Liver (tissue), 9 donors: ENCODE results near the gene PPP3CA. TPM values are rescaled to one million over a fixed set of nuclear protein-coding genes. Genes with fewer than 3 reads are reported as not detected.

Source experiments
- DNase-seq: peaks from one replicate; pipeline ENCODE4 v3.0.0-alpha.2; 2017; ENCODE audit warnings: low spot score
- H3K27ac ChIP-seq, 2 donors: one replicate each; pipeline ENCODE4 v1.7.0; 2013; ENCODE audit warnings: inconsistent platforms in 2 of 2, low read length in 2 of 2, control low read depth in 1 of 2, low read depth in 1 of 2, mild to moderate bottlenecking in 1 of 2
- H3K27me3 ChIP-seq, 4 donors: one replicate each; pipeline versions ENCODE4 v1.6.1 to v1.7.0; 2013; ENCODE audit warnings: low read length in 3 of 4, inconsistent platforms in 1 of 4, mild to moderate bottlenecking in 1 of 4, moderate library complexity in 1 of 4; ENCODE audit not compliant: control insufficient read depth in 4 of 4, insufficient read depth in 4 of 4
- H3K36me3 ChIP-seq, 4 donors: one replicate each; pipeline versions ENCODE4 v1.6.1 to v1.7.0; 2013; ENCODE audit warnings: low read length in 3 of 4, mild to moderate bottlenecking in 3 of 4, low read depth in 1 of 4, moderate library complexity in 1 of 4; ENCODE audit not compliant: control insufficient read depth in 4 of 4, insufficient read depth in 3 of 4
- H3K4me1 ChIP-seq, 4 donors: one replicate each; pipeline versions ENCODE4 v1.6.1 to v1.7.0; 2013; ENCODE audit warnings: low read length in 3 of 4, mild to moderate bottlenecking in 3 of 4, moderate library complexity in 1 of 4; ENCODE audit not compliant: control insufficient read depth in 4 of 4, insufficient read depth in 4 of 4
- H3K4me3 ChIP-seq, 3 donors: one replicate each; pipeline versions ENCODE4 v1.6.1 to v1.7.0; 2013; ENCODE audit warnings: low read length in 3 of 3, control low read depth in 1 of 3, low read depth in 1 of 3, mild to moderate bottlenecking in 1 of 3
- H3K9ac ChIP-seq, 2 donors: one replicate each; pipeline ENCODE4 v1.7.0; 2013; ENCODE audit warnings: low read length in 2 of 2, mild to moderate bottlenecking in 2 of 2, moderate library complexity in 2 of 2, control low read depth in 1 of 2, low read depth in 1 of 2
- H3K9me3 ChIP-seq, 4 donors: one replicate each; pipeline versions ENCODE4 v1.6.1 to v1.7.0; 2013; ENCODE audit warnings: low read length in 3 of 4; ENCODE audit not compliant: control insufficient read depth in 4 of 4
- CTCF ChIP-seq: fragments of 150-350 bp; IDR thresholded peaks from 2 replicates; pipeline ENCODE4 v1.5.1; 2017; ENCODE audit warnings: improper control_type of control experiment, low read depth, low read length; ENCODE audit not compliant: missing input control
- EGR1 ChIP-seq, 2 donors: IDR thresholded peaks; 2 replicates each; pipeline ENCODE4 v1.6.1; 2016 to 2018; ENCODE audit warnings: antibody characterized with exemption in 2 of 2, low read depth in 2 of 2
- FOXA1 ChIP-seq: IDR thresholded peaks from 2 replicates; pipeline ENCODE4 v1.6.1; 2016; ENCODE audit warnings: antibody characterized with exemption
- HNF4A ChIP-seq, 2 donors: conservative IDR thresholded peaks; 2 replicates each; pipeline ENCODE4 v1.6.1; 2016; ENCODE audit warnings: antibody characterized with exemption in 2 of 2, mild to moderate bottlenecking in 2 of 2
- JUND ChIP-seq, 2 donors: IDR thresholded peaks; 2 replicates each; pipeline ENCODE4 v1.6.1; 2016; ENCODE audit warnings: antibody characterized with exemption in 2 of 2
- NR2F2 ChIP-seq: IDR thresholded peaks from 2 replicates; pipeline ENCODE4 v1.6.1; 2016; ENCODE audit warnings: antibody characterized with exemption
- RAD21 ChIP-seq, 2 donors: IDR thresholded peaks; 2 replicates each; pipeline ENCODE4 v1.6.1; 2016; ENCODE audit warnings: antibody characterized with exemption in 2 of 2, mild to moderate bottlenecking in 2 of 2
- REST ChIP-seq: IDR thresholded peaks from 2 replicates; pipeline ENCODE4 v1.6.1; 2016; ENCODE audit warnings: antibody characterized with exemption, mild to moderate bottlenecking
- RXRA ChIP-seq, 2 donors: IDR thresholded peaks; 2 replicates each; pipeline ENCODE4 v1.6.1; 2017 to 2018; ENCODE audit warnings: antibody characterized with exemption in 2 of 2, mild to moderate bottlenecking in 1 of 2
- TAF1 ChIP-seq: conservative IDR thresholded peaks from 2 replicates; pipeline ENCODE4 v1.6.1; 2016; ENCODE audit warnings: antibody characterized with exemption, mild to moderate bottlenecking
- YY1 ChIP-seq: IDR thresholded peaks from 2 replicates; pipeline ENCODE4 v1.6.1; 2016; ENCODE audit warnings: antibody characterized with exemption, mild to moderate bottlenecking
- WGBS: extraction: QIAGEN DNeasy Blood & Tissue Kit; methylation state at CpG from one replicate; pipeline ENCODE4 v1.1.7; 2013; 5-methylcytosine and 5-hydroxymethylcytosine counted together
- polyA plus RNA-seq, 2 donors: library from polyadenylated mRNA; stranded (reverse) in 1 of 2; unstranded in 1 of 2; fragments of 200-250 nt in 1 of 2; fragments of >200 nt in 1 of 2; fragmentation: Nextera tagmentation in 1 of 2; extraction: Ambion mirVana in 1 of 2; gene quantifications; one replicate each; pipeline versions ENCODE4 v1.2.1 to v1.2.3, GENCODE V29; 2013 to 2015
- total RNA-seq, 2 donors: library from RNA; depleted of rRNA; stranded (reverse); fragments of >200 nt; gene quantifications; one replicate each; pipeline ENCODE4 v1.2.3, GENCODE V29; 2014
- TF ChIP-seq, protein P1 (sequence below): IDR thresholded peaks from 2 replicates; pipeline ENCODE4 v1.6.1; 2016; ENCODE audit warnings: antibody characterized with exemption
- TF ChIP-seq, protein P2 (sequence below): IDR thresholded peaks from 2 replicates; pipeline ENCODE4 v1.6.1; 2016; ENCODE audit warnings: antibody characterized with exemption
- donor health status: healthy.
- donor health status: healthy.
- donor health status: healthy.
- donor health status: healthy.
- donor health status: healthy.

The PPP3CA gene
- total and polyA plus RNA-seq, 4 donors: 3.6 to 18.2 (median 14.2) TPM

DNA sequence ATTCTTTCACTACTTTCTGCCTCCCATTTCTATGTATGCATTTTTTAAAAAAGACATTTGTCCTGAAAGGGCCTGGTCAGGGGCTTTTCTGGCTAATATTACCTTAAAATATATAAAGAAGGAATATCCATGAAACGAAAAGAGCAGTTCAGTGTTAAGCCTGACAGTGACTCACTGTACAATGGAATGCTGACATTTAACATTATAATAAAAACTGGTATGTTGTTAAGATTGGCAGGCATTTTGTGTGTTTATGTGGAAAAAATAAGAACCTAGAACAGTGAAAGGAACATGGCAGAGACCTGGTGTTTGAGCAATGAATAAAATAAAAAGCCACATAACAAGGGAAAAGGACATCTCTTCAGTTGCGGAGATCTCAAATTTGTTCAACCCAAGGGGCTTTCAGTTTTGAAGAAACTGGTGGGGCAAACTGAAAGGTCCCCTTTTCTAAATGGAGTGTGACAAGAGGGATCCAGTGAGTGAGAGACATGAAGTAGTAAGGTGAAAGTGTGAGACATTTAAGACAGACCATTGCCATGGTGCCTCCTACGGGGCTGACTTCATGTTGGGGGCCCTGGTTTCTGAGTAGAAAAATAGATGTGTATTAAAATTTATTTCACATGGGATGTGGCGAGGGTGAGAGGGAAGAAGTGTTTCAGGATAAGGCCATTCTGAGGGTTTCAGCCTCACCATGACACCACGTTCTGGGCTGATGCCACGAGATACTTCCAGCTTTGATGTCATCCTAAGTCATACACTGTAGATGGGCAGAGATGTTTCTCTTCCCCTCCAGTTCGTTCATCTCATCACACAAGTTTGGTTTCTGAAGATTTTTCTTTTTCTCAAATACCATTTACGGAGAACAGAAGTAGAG lies 324.9 kb downstream of the PPP3CA start:
- no peak overlapping the region for H3K4me3 ChIP-seq
- H3K27me3 ChIP-seq: no peaks in the 10 kb centered on the region
- H3K36me3 ChIP-seq: peaks cover 0 to 7% (median 2%) of the 10 kb centered on the region in 4 donors
- DNase-seq: no peak
- H3K27ac ChIP-seq: no peak overlapping the region
- TF ChIP-seq EGR1 (IDR thresholded peaks at IDR 0.05; ENCODE audit: low read depth in 2 of 2) (no peak), HNF4A (conservative IDR thresholded peaks at IDR 0.05) (no peak)
- no peaks in the 10 kb centered on the region for H3K9me3 ChIP-seq
- WGBS: 97% methylated on average over 8 of the region's 8 CpGs
- no peaks in the 10 kb centered on the region for H3K4me1 ChIP-seq
- no peak overlapping the region for H3K9ac ChIP-seq

DNA sequence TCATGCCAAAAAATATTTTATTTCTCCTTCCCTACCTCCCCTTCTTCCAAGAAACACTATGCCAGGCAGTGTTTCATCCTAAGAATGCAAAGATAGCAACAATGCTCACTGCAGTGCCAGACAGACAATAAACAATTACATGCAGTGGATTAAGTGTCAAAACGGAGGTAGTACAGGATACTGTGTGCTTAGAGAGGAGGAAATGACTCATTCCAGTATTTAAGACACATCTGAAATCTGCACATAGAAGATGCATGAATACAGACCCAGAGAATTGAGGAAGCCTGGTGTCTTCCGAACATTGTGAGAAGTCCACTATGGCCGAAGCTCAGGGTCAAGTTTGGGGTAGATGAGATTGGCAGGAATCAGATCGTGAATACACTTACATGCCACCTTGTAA lies 326.4 kb downstream of the PPP3CA start:
- no peak for DNase-seq

DNA sequence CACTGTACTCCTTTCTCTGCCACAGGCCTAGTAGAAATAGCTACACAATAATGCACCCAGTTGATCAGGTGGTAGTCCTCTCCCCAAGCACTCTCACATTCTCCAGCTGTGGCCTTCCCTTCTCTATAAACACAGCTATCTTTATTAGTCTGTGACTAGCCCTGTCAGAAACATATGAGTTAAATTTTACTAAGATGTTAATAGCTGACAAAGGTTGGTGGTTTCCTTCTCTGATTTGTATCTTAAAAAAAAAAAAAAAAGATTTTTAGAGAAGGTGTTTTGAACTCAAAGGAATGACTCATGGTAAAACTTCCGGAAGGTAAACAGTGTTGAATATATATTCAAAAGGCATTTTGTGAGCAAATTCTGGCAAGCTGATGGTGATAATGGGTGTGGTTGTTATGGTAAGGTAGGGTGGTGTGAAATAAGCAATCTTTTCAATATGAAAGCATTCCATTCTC lies 327.4 kb downstream of the PPP3CA start:
- Histone ChIP-seq H3K27me3 (no peaks in the 10 kb centered on the region), H3K9ac (no peak overlapping the region), H3K9me3 (no peaks in the 10 kb centered on the region), H3K36me3 (peaks cover 0 to 3% (median under 1%) of the 10 kb centered on the region in 4 donors), H3K27ac (no peak overlapping the region), H3K4me3 (no peak overlapping the region), H3K4me1 (no peaks in the 10 kb centered on the region)
- TF ChIP-seq JUND (IDR thresholded peaks at IDR 0.05): no peak
- no peak for TF ChIP-seq NR2F2
- TF ChIP-seq, protein P1, sequence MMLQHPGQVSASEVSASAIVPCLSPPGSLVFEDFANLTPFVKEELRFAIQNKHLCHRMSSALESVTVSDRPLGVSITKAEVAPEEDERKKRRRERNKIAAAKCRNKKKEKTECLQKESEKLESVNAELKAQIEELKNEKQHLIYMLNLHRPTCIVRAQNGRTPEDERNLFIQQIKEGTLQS: no peak
- 83% methylated on average over 1 of the region's 1 CpG for WGBS
- no peak for DNase-seq

More for the DNA sequence above, 326.4 kb downstream of the PPP3CA start:
- WGBS: 63% methylated on average over 4 of the region's 4 CpGs
- Histone ChIP-seq H3K27me3 (no peaks in the 10 kb centered on the region), H3K4me3 (no peak overlapping the region), H3K9me3 (no peaks in the 10 kb centered on the region), H3K27ac (no peak overlapping the region), H3K4me1 (no peaks in the 10 kb centered on the region), H3K36me3 (peaks cover 0 to 3% (median 2%) of the 10 kb centered on the region in 4 donors), H3K9ac (no peak overlapping the region)
- TF ChIP-seq, protein P2, sequence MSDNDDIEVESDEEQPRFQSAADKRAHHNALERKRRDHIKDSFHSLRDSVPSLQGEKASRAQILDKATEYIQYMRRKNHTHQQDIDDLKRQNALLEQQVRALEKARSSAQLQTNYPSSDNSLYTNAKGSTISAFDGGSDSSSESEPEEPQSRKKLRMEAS: no peak
- TF ChIP-seq JUND (IDR thresholded peaks at IDR 0.05) (peak; percentile 70 to 75), RAD21 (IDR thresholded peaks at IDR 0.05) (peak in 1 of 2 donors; percentile 11)

DNA sequence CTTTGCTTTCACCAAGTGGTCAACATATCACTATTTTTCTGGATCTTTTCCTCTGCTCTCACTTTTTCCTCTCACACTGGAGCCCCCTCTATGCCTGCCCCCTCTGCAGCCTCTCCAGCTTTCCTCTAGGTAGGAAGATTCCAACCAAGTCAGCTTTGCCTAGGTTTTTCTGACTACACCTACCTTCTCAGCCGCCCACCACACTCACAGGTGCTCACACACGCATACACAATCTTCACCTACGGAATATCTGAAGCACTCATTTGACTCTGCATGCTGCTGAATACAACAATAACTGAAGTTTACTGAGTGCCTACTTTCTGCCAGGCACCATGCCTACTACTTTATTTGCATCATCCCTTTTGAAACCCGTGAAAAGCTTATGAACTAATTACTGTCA lies 328.0 kb downstream of the PPP3CA start:
- Histone ChIP-seq H3K36me3 (peaks cover 0 to 2% (median under 1%) of the 10 kb centered on the region in 4 donors), H3K9me3 (no peaks in the 10 kb centered on the region), H3K4me3 (no peak overlapping the region), H3K9ac (no peak overlapping the region), H3K4me1 (no peaks in the 10 kb centered on the region), H3K27ac (no peak overlapping the region), H3K27me3 (no peaks in the 10 kb centered on the region)
- WGBS: 92% methylated on average over 4 of the region's 4 CpGs
- no peak for DNase-seq
- TF ChIP-seq FOXA1 (no peak), RXRA (IDR thresholded peaks at IDR 0.05) (no peak), JUND (IDR thresholded peaks at IDR 0.05) (no peak), NR2F2 (no peak), REST (no peak), YY1 (no peak), CTCF (no peak), EGR1 (IDR thresholded peaks at IDR 0.05; ENCODE audit: low read depth in 2 of 2) (no peak), HNF4A (conservative IDR thresholded peaks at IDR 0.05) (no peak), TAF1 (no peak)
- TF ChIP-seq, protein P1: no peak
